Cardiac septum (tissue), 1 donor: ENCODE data around the gene MRTFA. TPM values are rescaled to one million over a fixed set of nuclear protein-coding genes. Genes with fewer than 3 reads are reported as not detected.
"Not testable (repeated sequence)": the region's sequence is repeated elsewhere in the genome, so short reads cannot be mapped to it uniquely, and the experiment has no call there.

Experiments
- DNase-seq: peaks from one replicate; pipeline ENCODE4 v3.0.0-alpha.2; 2020; ENCODE audit warnings: low spot score
- intact Hi-C: fragments of 100-400 bp; cut with DNase I; formaldehyde crosslinking; loops from one replicate; pipeline ENCODE4 v1.14.0; 2022
- total RNA-seq: library from RNA; stranded (reverse); fragmentation: NEBNext Ultra II Directional; extraction: Animal tissue kit (Norgen Biotek cat#: 25700); gene quantifications from one replicate; pipeline ENCODE4 v1.2.1, GENCODE V29; 2021
- donor health status: DM: no; HTN: no; CAD: no.

The MRTFA gene
- total RNA-seq, 1 donor from 2014 or later = 24.3 TPM

GRCh38 chr22:40400159-40400558 is 236.4 kb downstream of the MRTFA start:
- intact Hi-C loops = no loop called here
- DNase-seq = no peak

- intact Hi-C loops = no loop called here
- DNase-seq = no peak
Measured at GRCh38 chr22:40399621-40400020, 236.9 kb downstream of the MRTFA start.

- intact Hi-C loops = no loop called here
- no peak for DNase-seq
Measured at GRCh38 chr22:40397396-40397795, 239.1 kb downstream of the MRTFA start.

GRCh38 chr22:40396882-40397281 is 239.6 kb downstream of the MRTFA start:
- intact Hi-C loops = no loop called here
- DNase-seq = no peak

- intact Hi-C loops = no loop called here
- DNase-seq = no peak
Measured at GRCh38 chr22:40395607-40396006, 240.9 kb downstream of the MRTFA start.

- intact Hi-C loops = no loop called here
- DNase-seq = no peak
Measured at GRCh38 chr22:40394607-40395006, 241.9 kb downstream of the MRTFA start.

GRCh38 chr22:40392618-40393017 is 243.9 kb downstream of the MRTFA start:
- no peak for DNase-seq
- intact Hi-C loops = no loop called here

- DNase-seq = no peak
- intact Hi-C loops = no loop called here
Measured at GRCh38 chr22:40391417-40391816, 245.1 kb downstream of the MRTFA start.

GRCh38 chr22:40388231-40388630 is 248.3 kb downstream of the MRTFA start:
- intact Hi-C loops = no loop called here

GRCh38 chr22:40387746-40388145 is 248.8 kb downstream of the MRTFA start:
- intact Hi-C loops = no loop called here
- no peak for DNase-seq

More at GRCh38 chr22:40388231-40388630, 248.3 kb downstream of the MRTFA start:
- DNase-seq = no peak

GRCh38 chr22:40385036-40385782 is 251.3 kb downstream of the MRTFA start:
- no peak for DNase-seq
- intact Hi-C loops = no loop called here

- no peak for DNase-seq
- intact Hi-C loops = no loop called here
Measured at GRCh38 chr22:40383905-40384304, 252.6 kb downstream of the MRTFA start.

GRCh38 chr22:40381461-40381860 is 255.1 kb downstream of the MRTFA start:
- intact Hi-C loops = no loop called here
- no peak for DNase-seq

- DNase-seq = not testable (repeated sequence)
- intact Hi-C loops = loop anchor here (10.0 kb wide), 1 partner anchor 256 kb away; the partner anchor contains the start of gene MRTFA
Measured at GRCh38 chr22:40378448-40378847, 258.1 kb downstream of the MRTFA start.

GRCh38 chr22:40377931-40378330 is 258.6 kb downstream of the MRTFA start:
- no peak for DNase-seq

GRCh38 chr22:40376149-40376548 is 260.4 kb downstream of the MRTFA start:
- intact Hi-C loops = loop anchor here (10.0 kb wide), 1 partner anchor 259 kb away; the partner anchor contains the start of gene MRTFA
- no peak for DNase-seq

More at GRCh38 chr22:40377931-40378330, 258.6 kb downstream of the MRTFA start:
- intact Hi-C loops = loop anchor here (10.0 kb wide), 1 partner anchor 257 kb away; the partner anchor contains the start of gene MRTFA

GRCh38 chr22:40374567-40374966 is 262.0 kb downstream of the MRTFA start:
- intact Hi-C loops = loop anchor here (10.0 kb wide), 1 partner anchor 260 kb away; the partner anchor contains the start of gene MRTFA
- DNase-seq = no peak

GRCh38 chr22:40368836-40369235 is 267.7 kb downstream of the MRTFA start:
- intact Hi-C loops = no loop called here
- DNase-seq = no peak

- DNase-seq = no peak
- intact Hi-C loops = no loop called here
Measured at GRCh38 chr22:40368016-40368415, 268.5 kb downstream of the MRTFA start.

GRCh38 chr22:40367342-40367741 is 269.2 kb downstream of the MRTFA start:
- DNase-seq = no peak
- intact Hi-C loops = no loop called here

- intact Hi-C loops = no loop called here
Measured at GRCh38 chr22:40366068-40366467, 270.5 kb downstream of the MRTFA start.

More at GRCh38 chr22:40366068-40366467, 270.5 kb downstream of the MRTFA start:
- no peak for DNase-seq
